GM10847 (cell line): Measurements from ENCODE around the gene SKP1.

Experiments
- POLR2A ChIP-seq: IDR thresholded peaks from 2 replicates; pipeline ENCODE4 v1.6.1; 2011; ENCODE audit not compliant: insufficient read length; ENCODE audit errors: extremely low read depth

SKP1 gene

DNA sequence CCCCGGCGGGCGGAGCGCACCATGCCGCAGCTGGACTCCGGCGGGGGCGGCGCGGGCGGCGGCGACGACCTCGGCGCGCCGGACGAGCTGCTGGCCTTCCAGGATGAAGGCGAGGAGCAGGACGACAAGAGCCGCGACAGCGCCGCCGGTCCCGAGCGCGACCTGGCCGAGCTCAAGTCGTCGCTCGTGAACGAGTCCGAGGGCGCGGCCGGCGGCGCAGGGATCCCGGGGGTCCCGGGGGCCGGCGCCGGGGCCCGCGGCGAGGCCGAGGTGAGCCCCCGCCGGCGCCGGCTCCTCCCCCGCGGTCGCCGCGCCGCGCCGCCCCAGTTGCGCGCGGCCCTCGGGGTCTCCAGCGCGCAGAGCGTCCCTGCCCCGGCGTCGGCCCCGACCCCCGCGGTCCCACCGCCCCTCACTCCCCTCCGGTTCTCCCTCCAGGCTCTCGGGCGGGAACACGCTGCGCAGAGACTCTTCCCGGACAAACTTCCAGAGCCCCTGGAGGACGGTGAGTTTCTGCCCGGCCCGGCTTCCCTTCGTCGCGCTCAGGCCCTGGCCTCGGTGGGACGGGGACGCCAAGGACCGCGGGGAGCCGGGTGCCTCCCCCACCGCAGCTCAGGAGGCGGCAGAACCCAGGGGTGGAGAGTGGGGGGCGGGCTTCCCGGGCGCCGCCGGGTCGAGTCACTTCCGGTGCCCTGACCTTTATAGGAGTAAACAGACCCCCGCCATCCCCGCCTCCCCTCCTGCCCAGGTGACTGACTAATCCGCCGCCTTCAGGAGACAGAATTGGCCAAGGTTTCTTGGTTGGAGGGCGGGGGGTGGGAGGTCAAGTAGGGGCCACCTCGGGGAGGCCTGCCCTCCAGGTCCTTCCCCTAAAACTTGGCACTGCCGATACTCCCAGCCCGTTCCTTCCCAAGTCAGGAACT is 61.6 kb downstream of the SKP1 start:
- no peak for TF ChIP-seq POLR2A

DNA sequence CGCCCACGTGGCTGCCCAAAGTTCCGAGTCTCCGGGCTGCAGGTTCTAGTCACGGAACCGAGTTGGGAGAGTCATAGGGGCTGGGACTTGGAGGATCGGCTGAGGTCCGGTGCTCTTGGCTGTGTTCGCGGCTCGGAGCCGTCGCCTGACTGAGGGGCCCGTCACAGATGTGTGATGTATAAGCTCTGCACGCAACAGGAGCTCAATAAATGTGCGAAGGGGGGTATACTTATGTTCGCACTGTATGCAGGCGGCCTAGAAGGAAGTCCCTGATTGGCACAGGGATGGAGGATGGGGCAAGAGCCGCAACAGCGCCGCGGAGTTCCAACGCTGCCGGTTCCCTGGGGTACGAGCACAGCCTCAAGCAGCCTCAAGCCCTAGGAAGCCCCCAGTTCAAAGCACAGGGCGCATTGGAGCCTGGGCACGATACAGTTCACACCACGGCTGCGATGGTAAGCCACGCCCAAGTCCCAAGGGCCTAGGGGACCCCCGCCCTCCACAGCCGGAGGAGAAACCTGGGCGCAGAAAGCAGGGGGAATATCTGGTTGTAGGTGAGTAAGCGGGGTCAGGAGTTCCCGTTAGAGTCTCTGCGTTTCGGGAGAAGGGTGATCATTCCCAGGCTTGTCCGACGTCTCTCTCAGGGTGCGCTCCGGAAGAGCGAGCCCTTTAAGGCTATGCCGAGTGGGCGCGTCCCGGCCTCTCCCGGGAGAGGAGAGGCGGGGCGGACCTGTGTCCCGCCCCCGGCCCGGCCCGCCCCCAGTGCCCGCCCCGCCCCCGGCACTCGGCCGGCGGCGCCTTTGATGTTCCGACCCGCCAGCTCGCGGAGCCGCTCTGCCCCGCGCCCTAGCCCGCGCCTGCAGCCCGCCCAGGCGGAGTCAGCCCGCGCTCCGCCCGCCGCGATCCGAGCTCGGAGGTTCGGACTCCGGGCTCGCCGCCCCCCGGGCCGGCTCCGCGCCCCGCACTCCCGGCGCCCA is 62.6 kb downstream of the SKP1 start, which contains the start of gene TCF7:
TSS of gene TCF7 (plus strand) at position 780 of the 974 bp plus-strand sequence. CDS start 226 bp downstream, outside the sequence.
- TF ChIP-seq POLR2A: no peak

DNA sequence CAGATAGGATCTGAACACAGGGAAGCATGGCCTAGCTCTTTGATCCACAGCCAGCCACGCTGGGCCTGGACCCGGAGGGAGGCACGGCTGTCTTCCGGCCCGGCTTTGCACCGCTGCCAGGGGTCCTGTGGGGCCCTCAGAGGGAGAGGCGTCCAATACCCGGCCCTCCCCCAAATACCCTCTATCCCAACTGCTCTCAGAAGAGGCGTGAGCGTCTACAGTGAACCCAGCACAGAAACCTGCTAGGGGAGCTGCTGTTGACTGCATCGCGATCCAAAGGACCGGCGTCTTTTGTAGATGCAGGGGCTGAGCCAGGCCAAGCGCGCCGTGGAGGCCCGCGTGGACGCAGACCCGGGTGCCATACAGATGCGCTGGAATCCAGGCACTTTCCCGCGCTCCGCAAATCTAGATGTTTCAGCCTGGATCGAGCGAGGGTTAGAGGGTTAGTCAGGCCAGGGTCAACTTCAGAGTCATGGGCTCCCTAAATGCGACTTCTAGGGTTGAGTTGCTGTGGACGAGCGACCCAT is 63.3 kb downstream of the SKP1 start:
- TF ChIP-seq POLR2A: no peak

DNA sequence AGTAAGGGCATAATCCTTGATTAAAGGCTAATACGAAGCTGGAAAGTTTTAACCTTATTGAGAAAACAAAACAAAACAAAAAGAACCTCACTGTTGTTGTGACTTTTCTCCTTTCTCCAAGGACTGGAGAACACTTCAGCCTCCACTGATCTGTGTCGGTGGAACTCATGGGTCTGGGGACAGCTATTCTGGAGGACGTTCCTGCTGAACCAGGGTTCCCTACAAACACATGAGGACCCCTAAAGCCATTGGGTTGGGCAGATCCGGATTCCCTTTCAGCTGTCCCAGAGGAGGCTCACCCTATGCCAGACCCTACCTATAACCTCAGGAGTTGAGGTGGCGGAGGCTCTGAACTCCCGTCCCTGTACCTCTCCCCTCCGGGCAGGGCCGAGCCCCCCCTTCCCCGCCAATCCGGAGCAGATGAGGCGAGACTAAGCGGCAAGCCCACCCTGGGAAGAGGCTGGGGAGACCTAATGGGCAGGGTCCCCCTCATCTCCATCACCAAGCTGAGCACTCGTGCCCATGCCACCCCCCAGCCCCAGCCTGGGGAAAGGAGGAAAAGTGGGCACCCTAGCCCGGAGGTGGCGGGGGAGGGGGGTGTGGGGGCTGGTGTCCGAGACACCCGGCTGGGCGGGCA is 63.9 kb downstream of the SKP1 start:
- TF ChIP-seq POLR2A: no peak

DNA sequence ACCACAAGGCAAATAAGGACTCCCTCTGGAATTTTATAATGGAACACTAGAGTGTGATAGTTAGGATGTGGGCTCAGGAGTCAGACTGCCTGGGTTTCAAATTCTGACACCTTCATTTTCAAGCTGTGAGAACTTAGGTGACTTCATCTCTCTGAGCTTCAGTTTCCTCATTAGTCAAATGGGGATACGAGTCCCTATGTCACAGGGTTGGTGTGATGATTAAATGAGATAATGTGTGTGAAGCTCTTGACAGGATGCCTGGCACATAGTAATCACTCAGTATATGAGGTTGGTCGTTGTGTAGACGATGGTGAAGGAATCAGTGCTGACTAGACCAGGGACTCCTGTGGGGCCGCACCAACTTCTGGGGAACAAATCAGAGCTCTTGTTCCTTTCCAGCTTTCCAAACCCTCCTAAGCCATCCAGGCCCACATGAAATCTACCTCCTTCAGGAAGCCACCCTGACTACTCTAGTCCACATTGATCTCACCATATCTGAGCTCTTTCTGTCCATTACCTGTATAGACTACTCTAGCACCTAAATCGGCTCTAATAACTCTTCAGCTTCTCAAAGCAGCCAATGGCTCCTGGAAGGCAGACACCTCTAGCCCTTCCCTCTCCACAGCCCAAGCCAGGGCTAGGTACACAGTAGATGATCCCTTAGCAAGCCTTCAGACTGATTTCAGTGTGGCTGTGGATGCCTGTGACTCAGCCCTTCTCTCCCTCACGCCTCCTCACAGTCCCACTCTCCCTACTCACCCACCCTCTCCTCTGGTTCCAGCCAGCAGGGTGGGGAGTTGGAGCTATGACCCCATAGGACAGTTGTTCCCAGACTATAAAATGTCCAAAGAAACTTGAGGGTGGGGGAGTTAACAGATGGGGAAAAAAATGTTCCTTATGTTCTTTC is 64.8 kb downstream of the SKP1 start:
- TF ChIP-seq POLR2A: no peak

DNA sequence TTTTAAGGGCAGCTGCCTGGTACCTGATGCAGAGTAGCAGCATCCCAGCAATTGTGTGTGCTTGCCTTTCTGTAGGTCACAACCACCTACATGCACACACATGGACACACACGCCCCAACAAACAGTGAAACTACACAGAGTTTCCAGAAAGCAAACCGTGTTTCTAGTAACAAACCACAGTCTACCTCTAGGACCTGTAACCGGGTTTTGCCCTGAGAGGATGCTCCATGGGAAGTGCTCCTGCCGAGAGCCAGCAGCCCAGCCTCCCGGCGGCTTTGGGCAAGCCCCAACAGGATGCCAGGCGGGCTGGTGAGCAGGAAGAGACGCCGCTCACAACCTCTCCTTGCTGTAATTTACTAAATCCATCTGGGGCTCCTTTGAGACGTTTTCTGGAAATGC is 66.4 kb downstream of the SKP1 start:
- no peak for TF ChIP-seq POLR2A

DNA sequence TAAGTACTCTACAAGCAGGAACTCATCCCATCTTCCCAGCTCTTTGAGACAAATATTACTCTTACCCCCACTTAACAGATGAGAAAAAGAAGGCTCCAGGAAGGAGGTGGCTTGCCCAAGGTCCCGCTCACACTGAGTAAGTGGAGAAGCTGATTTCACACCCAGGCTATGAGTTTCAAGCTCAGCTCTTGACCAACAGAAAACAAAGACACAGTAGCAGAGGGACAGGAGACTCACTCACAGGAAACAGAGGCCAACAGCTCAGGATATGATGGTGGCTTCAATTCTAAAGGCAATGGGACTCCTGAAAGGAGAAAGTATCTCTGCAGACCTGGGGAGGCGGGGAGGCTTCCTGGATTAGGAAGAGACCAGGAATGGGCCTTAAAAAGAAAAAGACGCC is 69.0 kb downstream of the SKP1 start:
- TF ChIP-seq POLR2A: no peak

DNA sequence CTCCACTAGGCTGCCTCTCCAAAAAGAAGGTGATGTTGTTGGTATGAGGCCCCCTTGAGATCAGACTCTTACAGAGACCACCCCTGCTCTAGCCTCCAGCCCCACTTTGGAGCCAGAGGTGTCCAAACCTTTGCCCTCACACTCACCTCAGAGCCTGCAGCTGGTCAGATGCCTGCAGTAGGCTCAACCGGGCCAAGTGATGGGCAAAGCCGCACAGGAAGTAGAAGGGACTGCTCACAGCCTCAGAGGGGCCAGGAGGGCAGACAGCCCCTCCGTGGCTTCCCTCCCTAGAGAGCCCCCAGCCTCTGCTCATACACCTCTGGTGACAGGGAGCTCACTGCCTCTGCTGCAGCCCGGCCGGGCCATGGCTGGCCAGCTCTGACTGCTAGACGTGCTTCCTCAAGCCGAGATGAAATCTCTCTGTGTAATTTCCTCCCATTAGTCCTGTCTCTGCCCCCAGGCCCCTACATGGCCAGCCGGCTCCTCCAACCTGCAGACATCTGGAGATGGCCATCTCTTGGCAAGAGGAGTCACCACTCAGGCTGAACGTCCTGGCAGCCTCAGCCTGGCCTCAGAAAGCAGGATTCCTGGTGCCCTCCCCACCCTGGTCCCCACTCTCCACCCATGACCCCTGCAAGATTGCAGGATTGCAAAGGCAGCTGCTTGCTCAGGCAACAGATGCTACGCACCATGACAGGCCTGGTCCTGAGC is 69.6 kb downstream of the SKP1 start:
- TF ChIP-seq POLR2A: no peak

DNA sequence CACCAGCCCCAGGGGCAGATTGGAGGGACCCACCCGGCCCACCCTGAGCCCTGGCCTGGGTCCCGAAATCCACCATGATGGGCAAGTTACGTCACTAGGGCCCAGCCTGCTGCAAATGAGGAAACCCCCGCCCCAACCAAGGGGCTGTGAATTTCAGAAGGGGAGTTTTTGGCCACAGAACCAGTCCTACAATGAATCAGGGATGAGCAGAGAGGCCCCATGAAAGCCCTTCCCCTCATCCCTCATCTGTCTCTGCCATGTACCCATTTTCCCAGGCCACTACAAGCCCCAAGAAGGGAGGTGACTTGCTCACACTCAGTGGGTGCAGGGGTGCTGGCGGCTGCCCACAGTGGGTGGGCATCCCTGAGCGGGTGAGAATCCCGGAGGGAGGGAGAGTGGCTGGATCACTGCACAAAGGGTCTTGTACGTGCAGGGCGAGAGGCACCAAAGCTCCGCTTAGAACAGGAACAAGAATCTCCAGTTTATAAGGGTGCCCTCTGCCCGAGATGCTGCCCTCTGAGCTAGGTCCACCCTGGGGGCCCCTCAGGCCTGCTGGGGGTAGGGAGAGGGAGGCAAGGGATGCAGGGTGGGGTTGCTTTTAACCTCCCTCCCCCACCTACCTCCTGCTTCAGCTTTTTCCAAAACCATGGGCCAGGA is 72.6 kb downstream of the SKP1 start:
- no peak for TF ChIP-seq POLR2A

DNA sequence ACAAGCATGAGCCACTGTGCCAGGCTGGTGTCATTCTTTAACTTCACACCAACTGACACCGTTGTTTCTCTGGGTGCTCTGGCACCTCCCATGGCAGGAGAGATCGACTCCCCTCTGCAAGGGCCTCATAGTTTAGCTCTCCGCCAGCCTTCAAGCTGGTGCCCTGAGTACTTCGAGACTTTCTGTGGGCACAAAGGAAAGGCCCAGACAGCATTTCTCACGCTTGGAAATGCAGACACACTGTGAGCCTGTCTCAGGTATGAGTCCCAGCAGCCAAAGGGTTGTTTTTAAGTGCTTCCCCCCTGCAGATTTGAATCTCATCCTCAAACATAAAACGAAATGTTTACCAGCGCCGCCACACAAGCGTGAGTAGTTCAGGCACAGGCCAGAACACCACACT is 73.4 kb downstream of the SKP1 start:
- TF ChIP-seq POLR2A: no peak

DNA sequence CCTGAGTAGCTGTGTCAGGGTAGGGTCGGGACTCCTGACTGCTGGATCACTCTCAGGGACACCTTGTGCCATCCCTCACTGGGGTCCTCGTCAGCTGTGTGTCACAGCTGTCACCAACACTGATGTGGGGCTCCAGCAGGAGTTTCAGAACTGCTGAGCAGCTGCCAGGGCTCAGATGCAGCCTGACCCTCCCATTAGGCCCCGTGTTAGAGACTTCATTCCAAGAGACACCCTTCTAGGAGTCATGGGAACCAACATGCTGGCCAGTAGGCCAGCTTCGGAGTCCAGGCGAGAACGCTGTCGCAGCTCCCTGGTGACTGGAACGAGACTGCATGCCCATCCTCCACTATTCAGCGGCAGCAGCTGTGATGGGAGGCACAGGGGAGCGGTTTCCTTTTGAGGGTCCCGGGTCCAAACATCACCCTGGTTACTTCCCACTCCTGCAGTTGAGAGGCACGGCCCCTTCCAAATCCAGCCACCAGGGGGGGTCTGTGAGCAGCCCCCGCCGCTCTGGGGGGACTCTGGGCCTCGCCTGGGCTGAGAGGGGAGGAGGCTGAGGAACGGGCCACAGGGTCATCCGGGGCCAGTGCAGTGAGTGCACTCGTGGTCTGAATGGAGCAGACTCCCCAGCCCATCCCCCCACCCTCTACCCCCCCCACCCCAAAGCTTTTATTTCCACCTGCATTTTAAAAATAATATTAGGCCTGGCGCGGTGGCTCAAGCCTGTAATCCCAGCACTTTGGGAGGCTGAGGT is 74.9 kb downstream of the SKP1 start:
- no peak for TF ChIP-seq POLR2A
